ENCODE measurements around the gene APOB. TPM values are rescaled to one million over a fixed set of nuclear protein-coding genes. Genes with fewer than 3 reads are reported as not detected.
A peak's percentile ranks its signal among the peaks of the same experiment; 100 is the strongest.

The APOB gene
- total and polyA plus RNA-seq, 2 of the 13 experiments (the other 11 are each of a cell fraction or from before 2014, with no cell fraction given), result 1,569 to 2,515 TPM

DNA sequence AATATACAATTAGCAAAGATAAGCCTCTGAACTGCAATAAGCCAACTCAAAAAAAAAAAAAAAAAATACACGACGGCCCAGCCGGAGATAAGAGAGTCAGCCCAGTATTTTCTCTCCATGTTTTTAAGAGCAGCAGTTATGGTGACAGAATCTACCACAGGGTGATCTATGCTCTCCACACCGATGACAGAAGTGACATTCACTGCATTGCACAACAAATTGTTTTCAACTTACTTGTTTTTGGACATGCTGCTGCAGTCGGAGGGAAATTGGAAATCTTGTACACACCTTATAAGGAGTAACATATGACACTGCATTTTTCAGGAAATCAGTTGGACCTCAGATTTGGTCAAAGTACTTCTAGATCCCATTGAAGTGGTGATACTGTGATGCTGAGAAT, 23.3 kb upstream of the APOB start (continued):
- TF ChIP-seq, protein P1, sequence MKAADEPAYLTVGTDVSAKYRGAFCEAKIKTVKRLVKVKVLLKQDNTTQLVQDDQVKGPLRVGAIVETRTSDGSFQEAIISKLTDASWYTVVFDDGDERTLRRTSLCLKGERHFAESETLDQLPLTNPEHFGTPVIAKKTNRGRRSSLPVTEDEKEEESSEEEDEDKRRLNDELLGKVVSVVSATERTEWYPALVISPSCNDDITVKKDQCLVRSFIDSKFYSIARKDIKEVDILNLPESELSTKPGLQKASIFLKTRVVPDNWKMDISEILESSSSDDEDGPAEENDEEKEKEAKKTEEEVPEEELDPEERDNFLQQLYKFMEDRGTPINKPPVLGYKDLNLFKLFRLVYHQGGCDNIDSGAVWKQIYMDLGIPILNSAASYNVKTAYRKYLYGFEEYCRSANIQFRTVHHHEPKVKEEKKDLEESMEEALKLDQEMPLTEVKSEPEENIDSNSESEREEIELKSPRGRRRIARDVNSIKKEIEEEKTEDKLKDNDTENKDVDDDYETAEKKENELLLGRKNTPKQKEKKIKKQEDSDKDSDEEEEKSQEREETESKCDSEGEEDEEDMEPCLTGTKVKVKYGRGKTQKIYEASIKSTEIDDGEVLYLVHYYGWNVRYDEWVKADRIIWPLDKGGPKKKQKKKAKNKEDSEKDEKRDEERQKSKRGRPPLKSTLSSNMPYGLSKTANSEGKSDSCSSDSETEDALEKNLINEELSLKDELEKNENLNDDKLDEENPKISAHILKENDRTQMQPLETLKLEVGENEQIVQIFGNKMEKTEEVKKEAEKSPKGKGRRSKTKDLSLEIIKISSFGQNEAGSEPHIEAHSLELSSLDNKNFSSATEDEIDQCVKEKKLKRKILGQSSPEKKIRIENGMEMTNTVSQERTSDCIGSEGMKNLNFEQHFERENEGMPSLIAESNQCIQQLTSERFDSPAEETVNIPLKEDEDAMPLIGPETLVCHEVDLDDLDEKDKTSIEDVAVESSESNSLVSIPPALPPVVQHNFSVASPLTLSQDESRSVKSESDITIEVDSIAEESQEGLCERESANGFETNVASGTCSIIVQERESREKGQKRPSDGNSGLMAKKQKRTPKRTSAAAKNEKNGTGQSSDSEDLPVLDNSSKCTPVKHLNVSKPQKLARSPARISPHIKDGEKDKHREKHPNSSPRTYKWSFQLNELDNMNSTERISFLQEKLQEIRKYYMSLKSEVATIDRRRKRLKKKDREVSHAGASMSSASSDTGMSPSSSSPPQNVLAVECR (CRISPR knock-in tag; IDR thresholded peaks at IDR 0.05; ENCODE audit: borderline replicate concordance), result peak; percentile 59; the same call in 1 of the 2 replicates
- peak; percentile 87 for TF ChIP-seq HNF4A (CRISPR knock-in tag; IDR thresholded peaks at IDR 0.05)
- TF ChIP-seq, protein P2, sequence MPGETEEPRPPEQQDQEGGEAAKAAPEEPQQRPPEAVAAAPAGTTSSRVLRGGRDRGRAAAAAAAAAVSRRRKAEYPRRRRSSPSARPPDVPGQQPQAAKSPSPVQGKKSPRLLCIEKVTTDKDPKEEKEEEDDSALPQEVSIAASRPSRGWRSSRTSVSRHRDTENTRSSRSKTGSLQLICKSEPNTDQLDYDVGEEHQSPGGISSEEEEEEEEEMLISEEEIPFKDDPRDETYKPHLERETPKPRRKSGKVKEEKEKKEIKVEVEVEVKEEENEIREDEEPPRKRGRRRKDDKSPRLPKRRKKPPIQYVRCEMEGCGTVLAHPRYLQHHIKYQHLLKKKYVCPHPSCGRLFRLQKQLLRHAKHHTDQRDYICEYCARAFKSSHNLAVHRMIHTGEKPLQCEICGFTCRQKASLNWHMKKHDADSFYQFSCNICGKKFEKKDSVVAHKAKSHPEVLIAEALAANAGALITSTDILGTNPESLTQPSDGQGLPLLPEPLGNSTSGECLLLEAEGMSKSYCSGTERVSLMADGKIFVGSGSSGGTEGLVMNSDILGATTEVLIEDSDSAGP (CRISPR knock-in tag; IDR thresholded peaks at IDR 0.05; ENCODE audit: borderline replicate concordance), result no peak
- no peak for TF ChIP-seq TSC22D2 (CRISPR knock-in tag; IDR thresholded peaks at IDR 0.05; ENCODE audit: borderline replicate concordance)
- peak; percentile 72; the same call in 1 of the 2 replicates for TF ChIP-seq NFIC (IDR thresholded peaks at IDR 0.05; ENCODE audit: low read length)
- TF ChIP-seq GTF3A (CRISPR knock-in tag; conservative IDR thresholded peaks at IDR 0.05), result no peak
- no peak for TF ChIP-seq FOXA1 (IDR thresholded peaks at IDR 0.05)
- TF ChIP-seq FOXA1 (CRISPR knock-in tag; IDR thresholded peaks at IDR 0.05), result peak; percentile 60; the same call in 1 of the 2 replicates
- no peak; the same call in 1 of the 2 replicates for TF ChIP-seq SOX13 (IDR thresholded peaks at IDR 0.05)
- TF ChIP-seq SOX13 (CRISPR knock-in tag; conservative IDR thresholded peaks at IDR 0.05 in 1 of 2, IDR thresholded peaks at IDR 0.05 in 1 of 2), result peak in 1 of 2 experiments; percentile 83; a peak in 1 of 4 replicates
- TF ChIP-seq MTF2 (CRISPR knock-in tag; IDR thresholded peaks at IDR 0.05; ENCODE audit: borderline replicate concordance), result no peak
- no peak for TF ChIP-seq ZNF512 (CRISPR knock-in tag; IDR thresholded peaks at IDR 0.05)
- TF ChIP-seq, protein P3, sequence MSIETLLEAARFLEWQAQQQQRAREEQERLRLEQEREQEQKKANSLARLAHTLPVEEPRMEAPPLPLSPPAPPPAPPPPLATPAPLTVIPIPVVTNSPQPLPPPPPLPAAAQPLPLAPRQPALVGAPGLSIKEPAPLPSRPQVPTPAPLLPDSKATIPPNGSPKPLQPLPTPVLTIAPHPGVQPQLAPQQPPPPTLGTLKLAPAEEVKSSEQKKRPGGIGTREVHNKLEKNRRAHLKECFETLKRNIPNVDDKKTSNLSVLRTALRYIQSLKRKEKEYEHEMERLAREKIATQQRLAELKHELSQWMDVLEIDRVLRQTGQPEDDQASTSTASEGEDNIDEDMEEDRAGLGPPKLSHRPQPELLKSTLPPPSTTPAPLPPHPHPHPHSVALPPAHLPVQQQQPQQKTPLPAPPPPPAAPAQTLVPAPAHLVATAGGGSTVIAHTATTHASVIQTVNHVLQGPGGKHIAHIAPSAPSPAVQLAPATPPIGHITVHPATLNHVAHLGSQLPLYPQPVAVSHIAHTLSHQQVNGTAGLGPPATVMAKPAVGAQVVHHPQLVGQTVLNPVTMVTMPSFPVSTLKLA (IDR thresholded peaks at IDR 0.05), result peak; percentile 43; the same call in 1 of the 2 replicates
- TF ChIP-seq RFXAP (CRISPR knock-in tag; IDR thresholded peaks at IDR 0.05; ENCODE audit: borderline replicate concordance), result no peak
- TF ChIP-seq TEAD2 (CRISPR knock-in tag; IDR thresholded peaks at IDR 0.05), result no peak
- TF ChIP-seq ZNF333 (CRISPR knock-in tag; IDR thresholded peaks at IDR 0.05; ENCODE audit: borderline replicate concordance), result no peak
- TF ChIP-seq, protein P4, sequence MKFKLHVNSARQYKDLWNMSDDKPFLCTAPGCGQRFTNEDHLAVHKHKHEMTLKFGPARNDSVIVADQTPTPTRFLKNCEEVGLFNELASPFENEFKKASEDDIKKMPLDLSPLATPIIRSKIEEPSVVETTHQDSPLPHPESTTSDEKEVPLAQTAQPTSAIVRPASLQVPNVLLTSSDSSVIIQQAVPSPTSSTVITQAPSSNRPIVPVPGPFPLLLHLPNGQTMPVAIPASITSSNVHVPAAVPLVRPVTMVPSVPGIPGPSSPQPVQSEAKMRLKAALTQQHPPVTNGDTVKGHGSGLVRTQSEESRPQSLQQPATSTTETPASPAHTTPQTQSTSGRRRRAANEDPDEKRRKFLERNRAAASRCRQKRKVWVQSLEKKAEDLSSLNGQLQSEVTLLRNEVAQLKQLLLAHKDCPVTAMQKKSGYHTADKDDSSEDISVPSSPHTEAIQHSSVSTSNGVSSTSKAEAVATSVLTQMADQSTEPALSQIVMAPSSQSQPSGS (CRISPR knock-in tag; IDR thresholded peaks at IDR 0.05), result peak; percentile 79
- TF ChIP-seq GATAD1 (CRISPR knock-in tag; IDR thresholded peaks at IDR 0.05), result peak; percentile 34; the same call in 1 of the 2 replicates
- no peak for TF ChIP-seq GABPA (IDR thresholded peaks at IDR 0.05; ENCODE audit: low read depth, low read length)
- peak; percentile 44; the same call in 1 of the 2 replicates for TF ChIP-seq GABPA (CRISPR knock-in tag; IDR thresholded peaks at IDR 0.05; ENCODE audit: low read depth)
- TF ChIP-seq POGZ (CRISPR knock-in tag; IDR thresholded peaks at IDR 0.05), result peak; percentile 83

All from HepG2 (cell line).